Measurements from ENCODE around the gene CIAO3.

DNA sequence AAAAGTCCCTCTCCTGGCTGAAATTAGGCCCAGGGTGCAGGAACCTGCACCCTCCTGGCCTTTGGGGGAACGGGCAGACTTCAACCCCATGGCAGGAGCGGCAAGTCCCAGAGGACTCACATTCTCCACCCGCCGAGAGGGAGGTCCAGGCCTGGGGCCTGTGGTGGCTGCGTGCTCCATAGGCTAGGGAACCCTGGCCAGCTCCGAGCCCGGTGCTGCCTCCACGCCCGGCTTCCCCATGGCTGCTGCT lies 14.7 kb downstream of the CIAO3 start:
- TF ChIP-seq EP300 (IDR thresholded peaks at IDR 0.05) = no peak
- TF ChIP-seq, protein P1, sequence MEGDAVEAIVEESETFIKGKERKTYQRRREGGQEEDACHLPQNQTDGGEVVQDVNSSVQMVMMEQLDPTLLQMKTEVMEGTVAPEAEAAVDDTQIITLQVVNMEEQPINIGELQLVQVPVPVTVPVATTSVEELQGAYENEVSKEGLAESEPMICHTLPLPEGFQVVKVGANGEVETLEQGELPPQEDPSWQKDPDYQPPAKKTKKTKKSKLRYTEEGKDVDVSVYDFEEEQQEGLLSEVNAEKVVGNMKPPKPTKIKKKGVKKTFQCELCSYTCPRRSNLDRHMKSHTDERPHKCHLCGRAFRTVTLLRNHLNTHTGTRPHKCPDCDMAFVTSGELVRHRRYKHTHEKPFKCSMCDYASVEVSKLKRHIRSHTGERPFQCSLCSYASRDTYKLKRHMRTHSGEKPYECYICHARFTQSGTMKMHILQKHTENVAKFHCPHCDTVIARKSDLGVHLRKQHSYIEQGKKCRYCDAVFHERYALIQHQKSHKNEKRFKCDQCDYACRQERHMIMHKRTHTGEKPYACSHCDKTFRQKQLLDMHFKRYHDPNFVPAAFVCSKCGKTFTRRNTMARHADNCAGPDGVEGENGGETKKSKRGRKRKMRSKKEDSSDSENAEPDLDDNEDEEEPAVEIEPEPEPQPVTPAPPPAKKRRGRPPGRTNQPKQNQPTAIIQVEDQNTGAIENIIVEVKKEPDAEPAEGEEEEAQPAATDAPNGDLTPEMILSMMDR (IDR thresholded peaks at IDR 0.05) = no peak
- no peak for TF ChIP-seq POLR2AphosphoS5 (IDR thresholded peaks at IDR 0.05)

All from esophagus muscularis mucosa (tissue), 4 donors.